Parathyroid adenoma (tissue), 2 donors: Measurements from ENCODE around the gene LSR.
A peak's percentile ranks its signal among the peaks of the same experiment; 100 is the strongest.

Experiments used
- H2AFZ ChIP-seq: fragments of 300-600 bp; sonication (generic); one replicate; pipeline ENCODE4 v1.7.0; 2017; ENCODE audit warnings: antibody characterized with exemption, mild to moderate bottlenecking
- H3K27ac ChIP-seq: fragments of 300-600 bp; sonication (generic); one replicate; pipeline ENCODE4 v1.7.0; 2017
- H3K27me3 ChIP-seq: fragments of 300-600 bp; sonication (generic); one replicate; pipeline ENCODE4 v1.7.0; 2017; ENCODE audit warnings: low read length; ENCODE audit not compliant: control insufficient read depth, insufficient read depth
- H3K36me3 ChIP-seq: fragments of 300-600 bp; sonication (generic); one replicate; pipeline ENCODE4 v1.7.0; 2017; ENCODE audit warnings: low read length; ENCODE audit not compliant: control insufficient read depth, insufficient read depth
- H3K4me1 ChIP-seq: fragments of 300-600 bp; sonication (generic); one replicate; pipeline ENCODE4 v1.7.0; 2017; ENCODE audit warnings: control low read depth
- H3K4me2 ChIP-seq: fragments of 300-600 bp; sonication (generic); one replicate; pipeline ENCODE4 v1.7.0; 2017; ENCODE audit warnings: low read length
- H3K4me3 ChIP-seq: fragments of 300-600 bp; sonication (generic); one replicate; pipeline ENCODE4 v1.7.0; 2017; ENCODE audit warnings: low read depth, low read length
- H3K79me2 ChIP-seq: fragments of 300-600 bp; sonication (generic); one replicate; pipeline ENCODE4 v1.7.0; 2017; ENCODE audit warnings: control low read depth
- H3K9ac ChIP-seq: fragments of 300-600 bp; sonication (generic); one replicate; pipeline ENCODE4 v1.7.0; 2017; ENCODE audit warnings: mild to moderate bottlenecking
- H3K9me3 ChIP-seq: fragments of 300-600 bp; sonication (generic); one replicate; pipeline ENCODE4 v1.7.0; 2017; ENCODE audit warnings: low read length; ENCODE audit not compliant: control insufficient read depth
- TF ChIP-seq, protein P1 (sequence below): fragments of 300-600 bp; sonication (generic); IDR thresholded peaks from one replicate; pipeline ENCODE4 v1.7.0; 2017; ENCODE audit warnings: antibody characterized with exemption, mild to moderate bottlenecking
- donor health status: primary hyperparathyroidism.

The LSR gene

DNA sequence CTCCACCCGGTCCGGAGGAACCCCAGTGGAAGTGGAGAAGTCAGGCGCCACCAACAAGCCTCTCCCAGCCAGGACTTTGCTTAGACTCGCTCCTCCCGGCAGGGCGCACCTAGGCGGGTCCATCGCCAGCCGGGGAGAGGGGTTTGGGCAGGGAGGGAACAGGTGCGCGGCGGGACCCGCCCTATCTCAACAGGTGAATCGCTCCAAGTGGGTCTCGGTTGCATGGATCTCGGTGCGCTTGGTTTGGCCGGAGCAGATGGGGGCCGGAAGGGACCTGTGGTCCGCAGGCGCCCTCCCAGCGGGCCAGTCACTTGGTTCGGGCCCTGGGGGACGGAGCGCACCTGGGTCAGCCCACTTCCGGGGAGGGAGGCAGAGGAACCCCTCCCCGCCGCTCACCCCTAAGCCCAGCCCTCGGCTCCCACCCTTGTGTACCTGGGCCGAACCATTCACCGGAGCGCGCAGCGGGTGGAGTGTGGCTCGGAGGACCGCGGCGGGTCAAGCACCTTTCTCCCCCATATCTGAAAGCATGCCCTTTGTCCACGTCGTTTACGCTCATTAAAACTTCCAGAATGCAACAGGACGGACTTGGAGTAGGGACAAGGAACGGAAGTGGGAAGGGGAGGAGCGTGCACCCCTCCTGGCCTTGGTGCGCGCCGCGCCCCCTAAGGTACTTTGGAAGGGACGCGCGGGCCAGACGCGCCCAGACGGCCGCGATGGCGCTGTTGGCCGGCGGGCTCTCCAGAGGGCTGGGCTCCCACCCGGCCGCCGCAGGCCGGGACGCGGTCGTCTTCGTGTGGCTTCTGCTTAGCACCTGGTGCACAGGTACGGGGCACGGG, at the start of gene LSR:
Gene LSR (plus strand): TSS at position 693 of the 836 bp plus-strand sequence. CDS start 21 bp downstream, at position 714.
- no peaks in the 10 kb centered on the region for H3K4me1 ChIP-seq
- H3K9me3 ChIP-seq, result no peaks in the 10 kb centered on the region
- peak within 1 kb of the TSS; percentile 65 for H3K9ac ChIP-seq
- H3K27ac ChIP-seq, result peak within 1 kb of the TSS; percentile 99
- peaks cover 3% of the 10 kb centered on the region for H3K79me2 ChIP-seq
- H3K27me3 ChIP-seq, result no peaks in the 10 kb centered on the region
- TF ChIP-seq, protein P1, sequence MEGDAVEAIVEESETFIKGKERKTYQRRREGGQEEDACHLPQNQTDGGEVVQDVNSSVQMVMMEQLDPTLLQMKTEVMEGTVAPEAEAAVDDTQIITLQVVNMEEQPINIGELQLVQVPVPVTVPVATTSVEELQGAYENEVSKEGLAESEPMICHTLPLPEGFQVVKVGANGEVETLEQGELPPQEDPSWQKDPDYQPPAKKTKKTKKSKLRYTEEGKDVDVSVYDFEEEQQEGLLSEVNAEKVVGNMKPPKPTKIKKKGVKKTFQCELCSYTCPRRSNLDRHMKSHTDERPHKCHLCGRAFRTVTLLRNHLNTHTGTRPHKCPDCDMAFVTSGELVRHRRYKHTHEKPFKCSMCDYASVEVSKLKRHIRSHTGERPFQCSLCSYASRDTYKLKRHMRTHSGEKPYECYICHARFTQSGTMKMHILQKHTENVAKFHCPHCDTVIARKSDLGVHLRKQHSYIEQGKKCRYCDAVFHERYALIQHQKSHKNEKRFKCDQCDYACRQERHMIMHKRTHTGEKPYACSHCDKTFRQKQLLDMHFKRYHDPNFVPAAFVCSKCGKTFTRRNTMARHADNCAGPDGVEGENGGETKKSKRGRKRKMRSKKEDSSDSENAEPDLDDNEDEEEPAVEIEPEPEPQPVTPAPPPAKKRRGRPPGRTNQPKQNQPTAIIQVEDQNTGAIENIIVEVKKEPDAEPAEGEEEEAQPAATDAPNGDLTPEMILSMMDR, result peak; percentile 18
- H3K4me3 ChIP-seq, result peak within 1 kb of the TSS; percentile 86
- H3K4me2 ChIP-seq, result peak within 1 kb of the TSS; percentile 79
- H3K36me3 ChIP-seq, result no peaks in the 10 kb centered on the region
- H2AFZ ChIP-seq, result peak within 1 kb of the TSS; percentile 99

- Histone ChIP-seq H3K79me2 (no peaks in the 10 kb centered on the region), H3K9me3 (no peaks in the 10 kb centered on the region), H3K4me3 (no peak overlapping the region), H3K27ac (no peak overlapping the region), H3K4me1 (no peaks in the 10 kb centered on the region), H2AFZ (no peak overlapping the region), H3K36me3 (no peaks in the 10 kb centered on the region), H3K4me2 (no peak overlapping the region), H3K27me3 (no peaks in the 10 kb centered on the region), H3K9ac (no peak overlapping the region)
- TF ChIP-seq, protein P1, result no peak
Measured at GRCh38 chr19:35199481-35199880, 49.3 kb upstream of the LSR start.

DNA sequence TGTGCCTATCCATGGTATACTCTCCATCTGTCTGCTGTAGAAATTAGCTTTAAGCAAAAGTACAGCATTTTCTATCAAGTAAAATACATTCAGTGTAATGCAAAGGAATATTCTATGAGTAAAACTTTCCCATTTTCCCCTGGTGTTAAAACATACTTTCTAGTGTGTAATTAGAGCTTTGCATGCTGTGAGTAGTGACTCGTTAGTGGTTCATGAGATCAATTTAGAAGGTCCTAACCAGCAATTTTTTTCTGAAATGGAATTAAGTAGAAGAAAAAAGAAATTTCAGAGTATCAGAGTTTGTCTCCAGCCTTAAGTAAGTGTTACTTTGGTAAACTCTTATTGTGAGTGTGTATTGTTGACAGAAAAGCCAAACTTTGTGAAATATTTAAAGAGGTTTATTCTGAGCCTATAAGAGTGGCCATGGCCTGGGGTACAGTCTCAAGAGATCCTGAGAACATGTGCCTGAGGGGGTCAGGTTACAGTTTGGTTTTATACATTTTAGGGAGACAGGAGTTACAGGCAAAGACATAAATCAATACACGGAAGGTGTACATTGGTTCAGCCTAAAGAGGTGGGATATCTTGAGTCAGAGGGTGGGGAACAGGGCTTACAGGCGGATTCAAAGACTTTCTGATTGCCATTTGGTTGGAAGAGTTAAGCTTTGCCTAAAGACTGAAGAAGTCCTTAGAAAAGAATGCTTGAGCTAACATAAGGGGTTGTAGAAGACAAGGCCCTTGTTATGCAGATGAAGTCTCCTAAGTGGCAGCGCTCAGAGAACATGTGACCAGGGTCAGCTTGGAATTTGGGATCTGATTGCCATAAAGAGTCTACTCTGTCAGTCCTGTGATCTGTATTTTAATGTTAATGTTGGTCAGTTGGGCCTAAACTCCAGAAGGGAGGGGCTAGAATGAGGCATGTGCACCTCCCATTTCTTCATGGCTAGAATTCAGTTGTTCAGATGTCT, 45.8 kb upstream of the LSR start:
- TF ChIP-seq, protein P1, result no peak
- H3K9me3 ChIP-seq, result no peaks in the 10 kb centered on the region
- no peak overlapping the region for H3K9ac ChIP-seq
- no peaks in the 10 kb centered on the region for H3K36me3 ChIP-seq
- no peak overlapping the region for H2AFZ ChIP-seq
- no peaks in the 10 kb centered on the region for H3K4me1 ChIP-seq
- H3K27ac ChIP-seq, result no peak overlapping the region
- no peaks in the 10 kb centered on the region for H3K27me3 ChIP-seq
- no peak overlapping the region for H3K4me2 ChIP-seq
- no peaks in the 10 kb centered on the region for H3K79me2 ChIP-seq
- H3K4me3 ChIP-seq, result no peak overlapping the region

DNA sequence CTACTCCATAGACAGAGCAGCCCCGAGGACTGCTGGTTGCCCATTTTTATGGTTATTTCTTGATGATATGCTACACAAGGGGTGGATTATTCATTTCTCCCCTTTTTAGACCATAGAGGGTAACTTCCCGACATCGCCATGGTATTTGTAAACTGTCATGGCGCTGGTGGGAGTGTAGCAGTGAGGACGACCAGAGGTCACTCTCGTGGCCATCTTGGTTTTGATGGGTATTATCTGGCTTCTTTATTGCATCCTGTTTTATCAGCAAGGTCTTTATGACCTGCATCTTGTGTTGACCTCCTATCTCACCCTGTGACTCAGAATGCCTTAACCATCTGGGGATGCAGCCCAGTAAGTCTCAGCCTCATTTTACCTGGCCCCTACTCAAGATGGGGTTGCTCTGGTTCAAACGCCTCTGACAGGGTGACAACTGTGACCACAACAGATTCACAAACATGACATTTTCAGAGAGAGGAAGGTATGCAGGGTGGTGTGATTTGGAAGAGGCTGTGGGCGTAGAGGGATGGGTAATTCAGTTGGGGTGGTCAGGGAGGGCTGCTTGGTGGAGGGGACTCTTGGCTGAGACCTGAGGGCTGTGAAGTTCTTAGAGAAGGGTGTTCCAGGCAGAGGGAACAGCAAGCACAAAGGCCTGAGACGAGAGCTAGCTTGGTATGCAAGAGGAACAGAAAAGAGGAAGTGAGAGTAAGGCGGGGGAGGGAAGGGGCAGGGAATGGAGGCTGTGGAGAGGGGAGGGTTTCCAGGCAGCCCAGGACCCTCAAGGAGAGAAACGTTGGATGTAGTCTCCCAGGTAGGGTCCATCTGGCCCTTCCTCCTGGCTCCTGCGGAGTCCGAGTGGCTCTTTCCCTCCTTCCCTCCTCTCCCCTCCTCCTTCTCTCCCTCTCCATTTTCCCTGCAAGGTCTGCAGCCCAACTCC, 43.7 kb upstream of the LSR start:
- Histone ChIP-seq H2AFZ (no peak overlapping the region), H3K27me3 (no peaks in the 10 kb centered on the region), H3K4me1 (no peaks in the 10 kb centered on the region), H3K79me2 (no peaks in the 10 kb centered on the region), H3K9ac (no peak overlapping the region), H3K4me3 (no peak overlapping the region), H3K27ac (no peak overlapping the region), H3K4me2 (no peak overlapping the region), H3K36me3 (no peaks in the 10 kb centered on the region), H3K9me3 (no peaks in the 10 kb centered on the region)
- TF ChIP-seq, protein P1, result no peak
